Measurements from ENCODE around the gene SNORC.

SNORC gene

DNA sequence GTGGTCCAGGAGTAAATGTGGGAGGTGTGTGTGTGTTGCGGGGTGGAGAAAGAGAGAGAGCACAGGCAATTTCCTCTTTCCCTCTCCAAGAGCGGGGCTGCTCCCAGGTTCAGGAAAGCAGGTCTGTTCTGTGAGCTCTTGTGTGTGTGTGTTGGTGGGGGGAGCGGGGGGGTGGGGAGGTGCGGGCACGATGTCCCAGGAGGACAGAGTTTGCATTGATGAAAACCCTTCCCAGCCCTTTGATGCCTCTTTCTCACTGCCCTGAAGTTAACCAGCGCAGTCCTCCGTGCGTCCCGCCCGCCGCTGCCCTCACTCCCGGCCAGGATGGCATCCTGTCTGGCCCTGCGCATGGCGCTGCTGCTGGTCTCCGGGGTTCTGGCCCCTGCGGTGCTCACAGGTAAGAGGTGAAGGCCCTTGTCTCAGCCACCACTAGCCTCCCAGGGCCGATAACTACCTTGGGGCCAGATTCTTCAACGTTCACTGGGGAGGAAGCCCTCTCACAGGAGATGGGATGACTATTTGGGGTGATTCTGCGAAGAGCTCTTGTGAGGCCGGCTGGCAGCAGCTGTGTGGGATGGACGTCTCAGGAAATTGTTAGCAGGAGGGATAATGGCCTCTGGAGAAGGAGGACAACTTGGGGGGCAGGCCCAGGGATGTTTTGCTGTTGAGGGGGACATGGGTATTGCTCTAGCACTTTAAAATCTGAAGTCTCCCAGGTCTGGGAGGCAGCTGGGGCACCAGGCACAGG lies at the start of gene SNORC:
TSS of gene SNORC (plus strand) at position 247 of the 748 bp plus-strand sequence. CDS start at position 325, 78 bp downstream.
- H3K4me3 ChIP-seq (ENCODE audit: low read length) = no peak within 1 kb of the TSS
- no peak within 1 kb of the TSS for H3K4me2 ChIP-seq (ENCODE audit: low read length)
- H3K27me3 ChIP-seq (ENCODE audit: control insufficient read depth, low read length) = no peaks in the 10 kb centered on the region
- H3K9me2 ChIP-seq (replicated peaks; ENCODE audit: control insufficient read depth, low read length) = no peaks in the 10 kb centered on the region
- TF ChIP-seq, protein P1, sequence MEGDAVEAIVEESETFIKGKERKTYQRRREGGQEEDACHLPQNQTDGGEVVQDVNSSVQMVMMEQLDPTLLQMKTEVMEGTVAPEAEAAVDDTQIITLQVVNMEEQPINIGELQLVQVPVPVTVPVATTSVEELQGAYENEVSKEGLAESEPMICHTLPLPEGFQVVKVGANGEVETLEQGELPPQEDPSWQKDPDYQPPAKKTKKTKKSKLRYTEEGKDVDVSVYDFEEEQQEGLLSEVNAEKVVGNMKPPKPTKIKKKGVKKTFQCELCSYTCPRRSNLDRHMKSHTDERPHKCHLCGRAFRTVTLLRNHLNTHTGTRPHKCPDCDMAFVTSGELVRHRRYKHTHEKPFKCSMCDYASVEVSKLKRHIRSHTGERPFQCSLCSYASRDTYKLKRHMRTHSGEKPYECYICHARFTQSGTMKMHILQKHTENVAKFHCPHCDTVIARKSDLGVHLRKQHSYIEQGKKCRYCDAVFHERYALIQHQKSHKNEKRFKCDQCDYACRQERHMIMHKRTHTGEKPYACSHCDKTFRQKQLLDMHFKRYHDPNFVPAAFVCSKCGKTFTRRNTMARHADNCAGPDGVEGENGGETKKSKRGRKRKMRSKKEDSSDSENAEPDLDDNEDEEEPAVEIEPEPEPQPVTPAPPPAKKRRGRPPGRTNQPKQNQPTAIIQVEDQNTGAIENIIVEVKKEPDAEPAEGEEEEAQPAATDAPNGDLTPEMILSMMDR (IDR thresholded peaks at IDR 0.05; ENCODE audit: low read depth, low read length, poor library complexity, severe bottlenecking) = no peak
- no peak for TF ChIP-seq EZH2phosphoT487 (IDR thresholded peaks at IDR 0.05; ENCODE audit: borderline replicate concordance, low read length)
- H3F3A ChIP-seq (ENCODE audit: control insufficient read depth, insufficient read depth) = no peaks in the 10 kb centered on the region
- no peaks in the 10 kb centered on the region for H3K79me2 ChIP-seq (ENCODE audit: control insufficient read depth, low read length)
- no peaks in the 10 kb centered on the region for H3K36me3 ChIP-seq (ENCODE audit: control insufficient read depth, low read length)
- H3K27ac ChIP-seq (ENCODE audit: low read depth, low read length) = no peak within 1 kb of the TSS
- H3K9me3 ChIP-seq (ENCODE audit: control insufficient read depth, insufficient read depth, low read length) = no peaks in the 10 kb centered on the region
- no peaks in the 10 kb centered on the region for H3K4me1 ChIP-seq (ENCODE audit: control insufficient read depth, low read length)
- no peaks in the 10 kb centered on the region for H4K20me1 ChIP-seq (ENCODE audit: control insufficient read depth, insufficient read depth, low read depth, low read length)

GRCh38 chr2:232829988-232830387 lies 40.1 kb upstream of the SNORC start:
- H3K36me3 ChIP-seq (ENCODE audit: control insufficient read depth, low read length) = peaks cover 57% of the 10 kb centered on the region
- no peak for TF ChIP-seq EZH2phosphoT487 (IDR thresholded peaks at IDR 0.05; ENCODE audit: borderline replicate concordance, low read length)

GRCh38 chr2:232831496-232831895 lies 38.6 kb upstream of the SNORC start:
- TF ChIP-seq, protein P1 (IDR thresholded peaks at IDR 0.05; ENCODE audit: low read depth, low read length, poor library complexity, severe bottlenecking) = no peak
- TF ChIP-seq EZH2phosphoT487 (IDR thresholded peaks at IDR 0.05; ENCODE audit: borderline replicate concordance, low read length) = no peak
- Histone ChIP-seq H3K9me3 (ENCODE audit: control insufficient read depth, insufficient read depth, low read length) (no peaks in the 10 kb centered on the region), H4K20me1 (ENCODE audit: control insufficient read depth, insufficient read depth, low read depth, low read length) (no peaks in the 10 kb centered on the region), H3K27me3 (ENCODE audit: control insufficient read depth, low read length) (no peaks in the 10 kb centered on the region), H3K36me3 (ENCODE audit: control insufficient read depth, low read length) (peaks cover 59% of the 10 kb centered on the region), H3K9me2 (replicated peaks; ENCODE audit: control insufficient read depth, low read length) (no peaks in the 10 kb centered on the region), H3K27ac (ENCODE audit: low read depth, low read length) (no peak overlapping the region), H3K4me1 (ENCODE audit: control insufficient read depth, low read length) (peaks cover under 1% of the 10 kb centered on the region), H3F3A (ENCODE audit: control insufficient read depth, insufficient read depth) (no peaks in the 10 kb centered on the region), H3K4me3 (ENCODE audit: low read length) (no peak overlapping the region), H3K79me2 (ENCODE audit: control insufficient read depth, low read length) (0 out of 2 replicates have a peak, but pooled peaks cover 3% of the 10 kb centered on the region), H3K4me2 (ENCODE audit: low read length) (no peak overlapping the region)

More at GRCh38 chr2:232829988-232830387, 40.1 kb upstream of the SNORC start:
- Histone ChIP-seq H3K4me3 (ENCODE audit: low read length) (no peak overlapping the region), H4K20me1 (ENCODE audit: control insufficient read depth, insufficient read depth, low read depth, low read length) (no peaks in the 10 kb centered on the region), H3K9me3 (ENCODE audit: control insufficient read depth, insufficient read depth, low read length) (no peaks in the 10 kb centered on the region), H3K79me2 (ENCODE audit: control insufficient read depth, low read length) (no peaks in the 10 kb centered on the region), H3K4me1 (ENCODE audit: control insufficient read depth, low read length) (no peaks in the 10 kb centered on the region), H3K4me2 (ENCODE audit: low read length) (no peak overlapping the region), H3K9me2 (replicated peaks; ENCODE audit: control insufficient read depth, low read length) (no peaks in the 10 kb centered on the region), H3K27ac (ENCODE audit: low read depth, low read length) (no peak overlapping the region), H3K27me3 (ENCODE audit: control insufficient read depth, low read length) (no peaks in the 10 kb centered on the region), H3F3A (ENCODE audit: control insufficient read depth, insufficient read depth) (no peaks in the 10 kb centered on the region)

- no peak overlapping the region for H3K27ac ChIP-seq (ENCODE audit: low read depth, low read length)
- H3K4me3 ChIP-seq (ENCODE audit: low read length) = no peak overlapping the region
- H3F3A ChIP-seq (ENCODE audit: control insufficient read depth, insufficient read depth) = peaks cover 5% of the 10 kb centered on the region
- H3K36me3 ChIP-seq (ENCODE audit: control insufficient read depth, low read length) = peaks cover 75% of the 10 kb centered on the region
- no peak overlapping the region for H3K4me2 ChIP-seq (ENCODE audit: low read length)
- H3K9me3 ChIP-seq (ENCODE audit: control insufficient read depth, insufficient read depth, low read length) = no peaks in the 10 kb centered on the region
- no peaks in the 10 kb centered on the region for H3K9me2 ChIP-seq (replicated peaks; ENCODE audit: control insufficient read depth, low read length)
- H3K79me2 ChIP-seq (ENCODE audit: control insufficient read depth, low read length) = 0 out of 2 replicates have a peak, but pooled peaks cover 7% of the 10 kb centered on the region
- H4K20me1 ChIP-seq (ENCODE audit: control insufficient read depth, insufficient read depth, low read depth, low read length) = no peaks in the 10 kb centered on the region
- H3K27me3 ChIP-seq (ENCODE audit: control insufficient read depth, low read length) = no peaks in the 10 kb centered on the region
- TF ChIP-seq, protein P1 (IDR thresholded peaks at IDR 0.05; ENCODE audit: low read depth, low read length, poor library complexity, severe bottlenecking) = no peak
- no peak for TF ChIP-seq EZH2phosphoT487 (IDR thresholded peaks at IDR 0.05; ENCODE audit: borderline replicate concordance, low read length)
- H3K4me1 ChIP-seq (ENCODE audit: control insufficient read depth, low read length) = peaks cover 24% of the 10 kb centered on the region
These were observed 36.2 kb upstream of the SNORC start for GRCh38 chr2:232833830-232834229.

All from DOHH2 (cell line).